H1 (cell line): ENCODE data around the gene SPDYE1. TPM values are rescaled to one million over a fixed set of nuclear protein-coding genes. Genes with fewer than 3 reads are reported as not detected.

Source experiments
- BACH1 ChIP-seq: IDR thresholded peaks from 2 replicates; pipeline ENCODE4 v1.6.1; 2012; ENCODE audit warnings: low read length, improper control_type of control experiment
- BCL11A ChIP-seq, 2 experiments: IDR thresholded peaks; one replicate each; pipeline ENCODE4 v1.6.1; 2011; ENCODE audit warnings: low read depth in 2 of 2, low read length in 2 of 2, mild to moderate bottlenecking in 2 of 2
- CTBP2 ChIP-seq: IDR thresholded peaks from 2 replicates; pipeline ENCODE4 v1.7.0; 2011; ENCODE audit warnings: borderline replicate concordance, mild to moderate bottlenecking, moderate library complexity, mixed read lengths, low read length; ENCODE audit not compliant: insufficient read depth, insufficient read length
- HDAC6 ChIP-seq: IDR thresholded peaks from one replicate; pipeline ENCODE4 v1.7.1; 2012; ENCODE audit warnings: low read depth, mild to moderate bottlenecking, inconsistent platforms, low read length, moderate library complexity
- JUND ChIP-seq: IDR thresholded peaks from 2 replicates; pipeline ENCODE4 v1.6.1; 2011; ENCODE audit warnings: mild to moderate bottlenecking, improper control_type of control experiment, low read length
- RXRA ChIP-seq: IDR thresholded peaks from 2 replicates; pipeline ENCODE4 v1.6.1; 2011; ENCODE audit warnings: low read depth, mild to moderate bottlenecking, low read length, moderate library complexity; ENCODE audit not compliant: insufficient read depth
- SP4 ChIP-seq: IDR thresholded peaks from 2 replicates; pipeline ENCODE4 v1.6.1; 2012; ENCODE audit warnings: low read length, inconsistent platforms
- SRF ChIP-seq: IDR thresholded peaks from 2 replicates; pipeline ENCODE4 v1.6.1; 2011; ENCODE audit warnings: mild to moderate bottlenecking, low read depth, low read length, moderate library complexity
- SUZ12 ChIP-seq: fragments of 200-600 bp; sonication (generic); IDR thresholded peaks from 2 replicates; pipeline ENCODE4 v1.6.1; 2012; ENCODE audit warnings: mild to moderate bottlenecking, inconsistent platforms, low read length, moderate library complexity, mixed read lengths
- TAF1 ChIP-seq: IDR thresholded peaks from 2 replicates; pipeline ENCODE4 v1.6.1; 2011; ENCODE audit warnings: mild to moderate bottlenecking, low read depth, low read length
- TCF12 ChIP-seq: IDR thresholded peaks from 2 replicates; pipeline ENCODE4 v1.6.1; 2011; ENCODE audit warnings: low read depth, mild to moderate bottlenecking, low read length
- USF2 ChIP-seq: IDR thresholded peaks from 2 replicates; pipeline ENCODE4 v1.6.1; 2011; ENCODE audit warnings: low read length, improper control_type of control experiment
- polyA plus RNA-seq, 7 experiments: library from polyadenylated mRNA; depleted of rRNA in 3 of 7; stranded (reverse) in 5 of 7; unstranded in 2 of 7; fragments of >200 nt in 5 of 7; fragments of 200-250 nt in 2 of 7; gene quantifications; 1 replicate in 5 of 7; 2 replicates in 1 of 7; 4 replicates in 1 of 7; pipeline versions ENCODE4 v1.2.1 to v1.2.3, GENCODE V29; 2011 to 2013; ENCODE audit warnings: missing spikeins in 2 of 7, mixed read lengths in 2 of 7
- total RNA-seq: library from RNA; stranded (reverse); fragmentation: NEBNext Ultra II Directional; extraction: Animal tissue kit (Norgen Biotek cat#: 25700); gene quantifications from 2 replicates; pipeline ENCODE4 v1.2.1, GENCODE V29; 2021
- TF ChIP-seq, protein P1 (sequence below), 3 experiments: IDR thresholded peaks; 1 replicate in 2 of 3; 2 replicates in 1 of 3; pipeline versions ENCODE4 v1.5.1 to v1.6.1; 2011; ENCODE audit warnings: low read length in 3 of 3, mild to moderate bottlenecking in 3 of 3, inconsistent platforms in 2 of 3, low read depth in 1 of 3, moderate library complexity in 1 of 3; ENCODE audit not compliant: insufficient read depth in 1 of 3; ENCODE audit errors: control extremely low read depth in 1 of 3

The SPDYE1 gene
- total and polyA plus RNA-seq, 2 of the 8 experiments (the other 6 are each of a cell fraction or from before 2014, with no cell fraction given): not detected

DNA sequence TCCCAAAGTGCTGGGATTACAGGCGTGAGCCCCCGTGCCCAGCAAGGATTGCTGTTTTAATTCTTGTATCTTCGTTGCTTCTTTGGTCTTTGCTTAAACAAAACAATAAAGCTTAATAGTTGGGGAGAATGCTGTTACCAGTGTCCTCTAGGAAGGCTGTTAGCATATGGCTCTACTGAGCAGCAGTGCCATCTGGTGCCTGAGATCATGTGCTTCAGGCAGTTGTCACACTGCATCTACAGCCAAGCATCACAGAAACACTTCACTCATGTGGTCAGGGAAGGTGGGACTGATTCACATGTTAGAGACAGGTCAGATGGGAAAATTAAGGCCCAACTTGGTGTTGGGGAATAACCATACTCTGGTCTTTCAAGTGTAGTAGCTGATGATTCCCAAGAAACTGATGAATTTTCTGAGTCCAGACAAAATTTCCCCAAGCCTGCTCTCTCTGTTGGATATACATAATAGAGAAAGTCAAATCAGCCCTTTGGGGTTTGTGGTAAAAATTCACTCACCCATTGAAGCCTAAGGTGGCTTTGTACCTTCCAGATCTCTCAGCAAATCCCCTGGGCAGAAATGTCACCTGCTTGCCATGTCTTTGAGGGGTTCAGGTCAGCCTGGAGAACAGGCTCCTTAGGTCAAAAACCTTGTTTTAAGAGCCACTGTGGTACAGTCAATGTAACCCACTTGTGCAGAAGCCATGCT, 43.0 kb upstream of the SPDYE1 start (continued):
- TF ChIP-seq USF2 (no peak), RXRA (no peak), TAF1 (no peak), BACH1 (no peak), TCF12 (no peak), HDAC6 (no peak), JUND (no peak), SRF (no peak), BCL11A (IDR thresholded peaks at IDR 0.05; ENCODE audit: low read depth in 2 of 2, low read length in 2 of 2) (no peak), SUZ12 (no peak), CTBP2 (no peak), SP4 (no peak)
- TF ChIP-seq, protein P1, sequence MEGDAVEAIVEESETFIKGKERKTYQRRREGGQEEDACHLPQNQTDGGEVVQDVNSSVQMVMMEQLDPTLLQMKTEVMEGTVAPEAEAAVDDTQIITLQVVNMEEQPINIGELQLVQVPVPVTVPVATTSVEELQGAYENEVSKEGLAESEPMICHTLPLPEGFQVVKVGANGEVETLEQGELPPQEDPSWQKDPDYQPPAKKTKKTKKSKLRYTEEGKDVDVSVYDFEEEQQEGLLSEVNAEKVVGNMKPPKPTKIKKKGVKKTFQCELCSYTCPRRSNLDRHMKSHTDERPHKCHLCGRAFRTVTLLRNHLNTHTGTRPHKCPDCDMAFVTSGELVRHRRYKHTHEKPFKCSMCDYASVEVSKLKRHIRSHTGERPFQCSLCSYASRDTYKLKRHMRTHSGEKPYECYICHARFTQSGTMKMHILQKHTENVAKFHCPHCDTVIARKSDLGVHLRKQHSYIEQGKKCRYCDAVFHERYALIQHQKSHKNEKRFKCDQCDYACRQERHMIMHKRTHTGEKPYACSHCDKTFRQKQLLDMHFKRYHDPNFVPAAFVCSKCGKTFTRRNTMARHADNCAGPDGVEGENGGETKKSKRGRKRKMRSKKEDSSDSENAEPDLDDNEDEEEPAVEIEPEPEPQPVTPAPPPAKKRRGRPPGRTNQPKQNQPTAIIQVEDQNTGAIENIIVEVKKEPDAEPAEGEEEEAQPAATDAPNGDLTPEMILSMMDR (IDR thresholded peaks at IDR 0.05; ENCODE audit: control extremely low read depth in 1 of 3, insufficient read depth in 1 of 3, low read depth in 1 of 3, low read length in 3 of 3): peak; percentile 72 to 91 (median 76)
